Tongue (tissue), 2 donors: ENCODE results near the gene MEF2D. TPM values are rescaled to one million over a fixed set of nuclear protein-coding genes. Genes with fewer than 3 reads are reported as not detected.

ENCODE experiments used
- DNase-seq: peaks from one replicate; pipeline ENCODE4 v3.0.0-alpha.2; 2015
- total RNA-seq: library from RNA; depleted of rRNA; stranded (reverse); fragments of >200 nt; gene quantifications from one replicate; pipeline ENCODE4 v1.2.3, GENCODE V29; 2014

Gene MEF2D
- total RNA-seq, result 23.6 TPM

GRCh38 chr1:156500543-156500792 is at the start of gene MEF2D:
MEF2D (minus strand) TSS chr1:156500775; CDS start chr1:156483292, 17,483 bp downstream.
- DNase-seq, result no peak

- no peak for DNase-seq
Measured at GRCh38 chr1:156550346-156550745, 49.8 kb upstream of the MEF2D start.

GRCh38 chr1:156549831-156550230 is 49.3 kb upstream of the MEF2D start:
- no peak for DNase-seq

GRCh38 chr1:156549390-156549789 is 48.8 kb upstream of the MEF2D start:
- DNase-seq, result no peak

GRCh38 chr1:156547982-156548381 is 47.4 kb upstream of the MEF2D start:
- DNase-seq, result no peak

- DNase-seq, result no peak
Measured at GRCh38 chr1:156547434-156547833, 46.9 kb upstream of the MEF2D start.

- no peak for DNase-seq
Measured at GRCh38 chr1:156546267-156546666, 45.7 kb upstream of the MEF2D start.

- DNase-seq, result no peak
Measured at GRCh38 chr1:156544592-156545102, 44.1 kb upstream of the MEF2D start.

GRCh38 chr1:156543066-156543465 is 42.5 kb upstream of the MEF2D start:
- DNase-seq, result no peak

- no peak for DNase-seq
Measured at GRCh38 chr1:156540955-156541354, 40.4 kb upstream of the MEF2D start.

- no peak for DNase-seq
Measured at GRCh38 chr1:156539818-156540355, 39.3 kb upstream of the MEF2D start.

GRCh38 chr1:156538711-156539440 is 38.3 kb upstream of the MEF2D start:
- DNase-seq, result no peak

GRCh38 chr1:156537027-156537426 is 36.5 kb upstream of the MEF2D start:
- no peak for DNase-seq

- DNase-seq, result no peak
Measured at GRCh38 chr1:156534424-156535060, 34.0 kb upstream of the MEF2D start.

GRCh38 chr1:156533568-156534220 is 33.1 kb upstream of the MEF2D start:
- DNase-seq, result no peak

GRCh38 chr1:156532374-156532773 is 31.8 kb upstream of the MEF2D start:
- no peak for DNase-seq

GRCh38 chr1:156530006-156530405 is 29.4 kb upstream of the MEF2D start:
- DNase-seq, result no peak

- no peak for DNase-seq
Measured at GRCh38 chr1:156528875-156529425, 28.4 kb upstream of the MEF2D start.

- DNase-seq, result no peak
Measured at GRCh38 chr1:156528231-156528630, 27.7 kb upstream of the MEF2D start.

GRCh38 chr1:156527584-156527983 is 27.0 kb upstream of the MEF2D start:
- no peak for DNase-seq

- no peak for DNase-seq
Measured at GRCh38 chr1:156525856-156526489, 25.4 kb upstream of the MEF2D start.

- DNase-seq, result peak; percentile 33
Measured at GRCh38 chr1:156525071-156525501, 24.5 kb upstream of the MEF2D start.
